Neutrophil (primary cell): ENCODE data around the gene SNRPD3.

Experiments
- H3K27ac ChIP-seq: fragments of 200-600 bp; sonication (generic); 2 replicates; pipeline ENCODE4 v1.5.1; 2016; ENCODE audit warnings: mild to moderate bottlenecking, moderate library complexity
- H3K27me3 ChIP-seq: fragments of 200-600 bp; sonication (generic); 2 replicates; pipeline ENCODE4 v1.6.0; 2016; ENCODE audit warnings: mild to moderate bottlenecking
- H3K36me3 ChIP-seq: fragments of 200-600 bp; sonication (generic); 2 replicates; pipeline ENCODE4 v1.5.1; 2017
- H3K4me1 ChIP-seq, 2 experiments: fragments of 200-600 bp in 1 of 2; sonication (generic) in 1 of 2; 1 replicate in 1 of 2; 2 replicates in 1 of 2; pipeline versions ENCODE4 v1.5.1 to v1.6.1; 2013 to 2016; ENCODE audit warnings: low read depth in 1 of 2, low read length in 1 of 2, mild to moderate bottlenecking in 1 of 2, moderate library complexity in 1 of 2; ENCODE audit not compliant: control insufficient read depth in 1 of 2, insufficient read depth in 1 of 2
- H3K4me3 ChIP-seq, 2 experiments: fragments of 200-600 bp in 1 of 2; sonication (generic) in 1 of 2; 1 replicate in 1 of 2; 2 replicates in 1 of 2; pipeline ENCODE4 v1.5.1; 2013 to 2016; ENCODE audit warnings: low read depth in 1 of 2, low read length in 1 of 2, mild to moderate bottlenecking in 1 of 2, moderate library complexity in 1 of 2
- H3K9me3 ChIP-seq: fragments of 200-600 bp; sonication (generic); 2 replicates; pipeline ENCODE4 v1.5.1; 2016
- TF ChIP-seq, protein P1 (sequence below): fragments of 200-600 bp; sonication (generic); IDR thresholded peaks from 2 replicates; pipeline ENCODE4 v1.5.1; 2016; ENCODE audit warnings: antibody characterized with exemption

SNRPD3 gene

DNA sequence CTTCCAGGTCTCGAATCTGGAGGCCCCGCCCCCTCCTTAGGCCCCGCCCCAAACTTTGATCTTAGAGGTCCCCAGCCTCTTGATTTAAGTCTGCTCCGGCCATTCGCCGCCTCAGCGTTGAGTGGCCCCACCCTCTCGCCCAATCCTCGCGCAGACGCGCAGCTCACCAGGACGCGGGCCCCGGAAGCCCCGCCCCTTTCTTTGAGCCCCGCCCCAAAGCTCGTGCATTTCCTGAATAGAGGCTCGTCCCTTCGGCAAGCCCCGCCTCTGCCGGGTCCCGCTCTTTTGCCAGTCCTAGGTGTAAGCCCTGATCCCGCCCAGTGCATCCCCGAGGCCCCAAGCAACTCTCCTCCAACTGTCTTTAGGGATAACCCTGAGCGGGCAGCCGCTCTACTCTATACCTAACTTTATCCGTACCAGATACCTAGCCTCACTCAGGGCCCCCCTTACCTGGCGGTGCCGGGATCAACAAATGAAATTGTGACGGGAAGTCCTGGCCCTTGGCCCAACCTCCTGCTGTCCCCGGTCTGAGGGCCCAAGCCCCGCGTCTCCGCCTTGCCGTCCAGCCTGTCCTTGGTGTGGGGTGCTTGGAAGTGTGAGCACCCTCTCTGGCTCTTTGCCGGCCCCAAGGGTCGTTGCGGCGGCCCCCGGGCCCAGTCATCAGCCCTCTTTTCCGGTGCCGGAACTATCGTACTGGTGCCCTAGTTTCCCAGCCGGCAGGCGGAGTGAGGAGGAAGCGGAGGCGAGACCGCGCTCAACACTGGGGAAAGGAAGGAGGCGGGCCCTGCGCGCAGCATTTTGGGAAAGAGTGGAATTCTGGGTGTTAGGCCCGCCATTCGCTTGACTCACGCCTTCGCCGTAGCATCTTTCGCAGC lies at the start of gene SNRPD3:
Gene SNRPD3, plus strand, starts transcription at position 835 of the 875 bp plus-strand sequence. CDS start 1,676 bp downstream, outside the sequence.
- no peaks in the 10 kb centered on the region for H3K9me3 ChIP-seq
- H3K4me3 ChIP-seq, result peak within 1 kb of the TSS; percentile 93 to 98
- TF ChIP-seq, protein P1, sequence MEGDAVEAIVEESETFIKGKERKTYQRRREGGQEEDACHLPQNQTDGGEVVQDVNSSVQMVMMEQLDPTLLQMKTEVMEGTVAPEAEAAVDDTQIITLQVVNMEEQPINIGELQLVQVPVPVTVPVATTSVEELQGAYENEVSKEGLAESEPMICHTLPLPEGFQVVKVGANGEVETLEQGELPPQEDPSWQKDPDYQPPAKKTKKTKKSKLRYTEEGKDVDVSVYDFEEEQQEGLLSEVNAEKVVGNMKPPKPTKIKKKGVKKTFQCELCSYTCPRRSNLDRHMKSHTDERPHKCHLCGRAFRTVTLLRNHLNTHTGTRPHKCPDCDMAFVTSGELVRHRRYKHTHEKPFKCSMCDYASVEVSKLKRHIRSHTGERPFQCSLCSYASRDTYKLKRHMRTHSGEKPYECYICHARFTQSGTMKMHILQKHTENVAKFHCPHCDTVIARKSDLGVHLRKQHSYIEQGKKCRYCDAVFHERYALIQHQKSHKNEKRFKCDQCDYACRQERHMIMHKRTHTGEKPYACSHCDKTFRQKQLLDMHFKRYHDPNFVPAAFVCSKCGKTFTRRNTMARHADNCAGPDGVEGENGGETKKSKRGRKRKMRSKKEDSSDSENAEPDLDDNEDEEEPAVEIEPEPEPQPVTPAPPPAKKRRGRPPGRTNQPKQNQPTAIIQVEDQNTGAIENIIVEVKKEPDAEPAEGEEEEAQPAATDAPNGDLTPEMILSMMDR, result peak; percentile 59
- H3K4me1 ChIP-seq, result peaks cover 46 to 47% of the 10 kb centered on the region in 2 experiments
- peaks cover 26% of the 10 kb centered on the region for H3K36me3 ChIP-seq
- H3K27me3 ChIP-seq, result no peaks in the 10 kb centered on the region
- peak within 1 kb of the TSS; percentile 99 for H3K27ac ChIP-seq

DNA sequence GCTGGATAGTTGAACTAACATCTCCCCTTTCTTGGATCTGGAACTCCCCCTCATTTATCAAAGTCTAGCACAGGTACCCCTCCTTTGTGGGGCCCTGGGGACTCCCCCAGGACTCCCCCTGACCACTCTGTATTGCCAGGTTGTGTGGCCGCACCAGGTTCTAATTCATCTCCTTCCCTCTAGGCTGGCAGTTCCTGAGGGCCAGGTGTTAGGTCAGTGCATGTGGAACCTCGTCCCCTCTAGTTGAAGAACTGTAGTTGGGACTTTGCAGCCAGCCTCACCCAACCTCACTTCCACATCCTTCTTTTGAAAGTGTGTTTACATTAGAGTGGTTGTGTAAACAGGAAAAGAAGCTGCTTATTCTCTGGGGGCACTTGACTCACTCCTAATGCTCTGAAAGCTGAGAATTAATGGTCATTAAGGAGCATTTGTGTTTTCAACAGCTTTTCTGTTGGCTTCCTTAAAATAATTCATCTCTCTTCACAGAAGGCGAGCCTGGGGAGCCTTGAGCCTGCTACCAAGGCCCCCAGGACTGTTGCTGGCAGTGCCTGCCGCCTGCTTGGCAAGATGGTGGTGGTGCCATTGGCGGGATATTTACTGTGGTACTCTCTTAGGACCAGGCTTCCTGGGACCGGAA lies 48.9 kb upstream of the SNRPD3 start:
- Histone ChIP-seq H3K4me1 (peaks cover 96 to 100% of the 10 kb centered on the region in 2 experiments), H3K9me3 (no peaks in the 10 kb centered on the region), H3K4me3 (peak overlapping the region; percentile 18 to 50), H3K27me3 (no peaks in the 10 kb centered on the region), H3K27ac (peak overlapping the region; percentile 95), H3K36me3 (no peaks in the 10 kb centered on the region)
- TF ChIP-seq, protein P1, result no peak

DNA sequence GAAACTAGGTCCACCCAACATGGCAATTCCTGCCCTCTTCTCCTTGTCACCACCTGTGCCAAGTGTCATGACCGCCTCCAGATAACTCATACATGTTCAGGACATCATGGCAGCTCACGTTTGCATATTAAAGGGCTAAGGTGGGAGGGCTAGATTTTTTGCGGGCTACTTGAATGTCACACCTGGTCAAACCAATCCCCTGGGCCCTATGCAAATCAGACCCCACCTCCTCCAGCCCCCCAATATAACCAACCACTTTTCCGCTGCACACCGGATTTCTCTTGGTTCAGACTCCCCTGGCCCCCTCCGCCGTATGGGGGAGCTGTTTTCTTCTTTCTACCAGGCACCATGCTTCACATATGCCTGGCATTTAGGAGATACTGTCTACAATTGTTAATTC lies 48.1 kb upstream of the SNRPD3 start:
- H3K9me3 ChIP-seq, result no peaks in the 10 kb centered on the region
- no peaks in the 10 kb centered on the region for H3K27me3 ChIP-seq
- no peaks in the 10 kb centered on the region for H3K36me3 ChIP-seq
- H3K4me3 ChIP-seq, result peak overlapping the region; percentile 18 to 50
- peak overlapping the region; percentile 95 for H3K27ac ChIP-seq
- TF ChIP-seq, protein P1, result no peak
- peaks cover 96 to 100% of the 10 kb centered on the region in 2 experiments for H3K4me1 ChIP-seq

- peak overlapping the region; percentile 74 for H3K27ac ChIP-seq
- H3K4me3 ChIP-seq, result peak overlapping the region; percentile 44 to 47
- TF ChIP-seq, protein P1, result no peak
- H3K9me3 ChIP-seq, result no peaks in the 10 kb centered on the region
- H3K27me3 ChIP-seq, result no peaks in the 10 kb centered on the region
- peaks cover 85 to 96% of the 10 kb centered on the region in 2 experiments for H3K4me1 ChIP-seq
- H3K36me3 ChIP-seq, result peaks cover 5% of the 10 kb centered on the region
These were observed 44.9 kb upstream of the SNRPD3 start for GRCh38 chr22:24510637-24511625.

GRCh38 chr22:24512043-24512442 lies 43.8 kb upstream of the SNRPD3 start:
- H3K27me3 ChIP-seq, result no peaks in the 10 kb centered on the region
- peaks cover 85 to 96% of the 10 kb centered on the region in 2 experiments for H3K4me1 ChIP-seq
- TF ChIP-seq, protein P1, result no peak
- H3K36me3 ChIP-seq, result peaks cover 5% of the 10 kb centered on the region
- no peaks in the 10 kb centered on the region for H3K9me3 ChIP-seq
- peak overlapping the region in 1 of 2 experiments; percentile 47 for H3K4me3 ChIP-seq
- H3K27ac ChIP-seq, result peak overlapping the region; percentile 74
